DMS114 treated with DMSO at 0.1 percent for 48 hours (cell line): ENCODE measurements around the gene NKTR.
A peak's percentile ranks its signal among the peaks of the same experiment; 100 is the strongest.
"Not testable (repeated sequence)": the region's sequence is repeated elsewhere in the genome, so short reads cannot be mapped to it uniquely, and the experiment has no call there.

ENCODE experiments used
- DNase-seq: peaks from one replicate; lab custom pipeline; 2025; ENCODE audit not compliant: unreplicated experiment; lab: John Stamatoyannopoulos, UW

NKTR gene

DNA sequence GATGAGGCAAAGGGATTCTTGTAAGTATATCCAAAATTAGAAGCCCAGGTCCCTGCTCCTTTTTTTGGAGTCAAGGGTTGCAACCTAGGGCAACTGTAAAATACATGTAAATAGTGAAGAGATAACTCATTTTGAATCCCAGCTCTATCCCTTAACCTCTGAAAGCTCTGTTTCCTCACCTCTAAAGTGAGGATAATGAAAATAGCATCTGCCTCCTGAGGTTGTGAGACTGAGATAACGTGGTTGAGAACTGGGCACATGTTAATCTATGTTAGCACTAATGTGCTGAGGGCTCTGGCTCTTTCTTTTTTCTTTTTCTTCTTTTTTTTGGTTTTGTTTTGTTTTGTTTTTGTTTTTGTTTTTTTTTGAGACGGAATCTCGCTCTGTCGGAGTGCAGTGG lies 4.8 kb upstream of the NKTR start:
- DNase-seq = no peak

DNA sequence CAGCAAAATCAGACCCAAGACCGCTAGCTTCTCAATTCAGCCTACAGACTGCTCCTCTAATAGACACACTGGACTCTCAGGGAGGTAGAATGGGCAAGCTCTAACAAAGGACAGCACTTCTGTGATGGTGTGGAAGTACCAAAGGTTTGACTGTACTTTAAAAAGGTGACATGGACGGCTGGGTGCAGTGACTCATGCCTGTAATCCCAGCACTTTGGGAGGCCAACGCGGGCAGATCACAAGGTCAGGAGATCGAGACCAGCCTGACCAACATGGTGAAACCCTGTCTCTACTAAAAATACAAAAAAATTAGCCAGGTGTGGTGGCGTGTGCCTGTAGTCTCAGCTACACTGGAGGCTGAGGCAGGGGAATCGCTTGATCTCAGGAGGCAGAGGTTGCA lies 3.4 kb upstream of the NKTR start:
- not testable (repeated sequence) for DNase-seq

DNA sequence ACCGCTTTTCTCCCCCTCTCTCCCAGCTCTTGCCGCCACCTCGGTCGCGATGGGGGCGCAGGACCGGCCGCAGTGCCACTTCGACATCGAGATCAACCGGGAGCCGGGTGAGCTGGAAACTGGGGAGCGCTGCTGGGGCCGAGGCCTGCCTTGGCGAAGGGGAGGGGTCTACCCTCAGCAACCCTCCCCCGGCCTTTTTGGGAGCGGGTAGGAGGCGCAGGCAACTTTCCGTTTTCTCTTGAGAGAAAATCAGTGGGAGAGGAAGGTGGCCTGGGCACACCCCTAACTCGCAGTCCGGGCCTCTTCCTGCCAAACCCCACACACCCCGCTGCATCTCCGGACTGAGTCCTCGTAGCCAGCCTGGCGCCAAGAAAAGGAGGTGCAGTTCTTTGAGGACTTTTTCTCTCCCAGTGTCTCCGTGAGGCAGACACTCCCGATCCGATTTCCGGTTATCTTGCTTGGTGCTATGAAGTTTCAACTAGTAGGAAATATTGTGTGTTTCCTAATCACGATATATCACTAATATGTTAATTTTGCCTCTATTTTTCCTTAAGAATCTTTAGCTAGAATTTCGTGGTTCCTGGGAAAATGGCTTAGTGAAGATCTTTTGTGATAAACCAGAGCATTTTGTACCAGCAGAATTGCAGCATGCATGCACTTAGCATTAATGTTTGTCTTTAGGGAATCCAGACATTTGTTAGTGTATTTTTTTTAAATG lies 631 bp downstream of the NKTR start:
- DNase-seq = peak; percentile 34

DNA sequence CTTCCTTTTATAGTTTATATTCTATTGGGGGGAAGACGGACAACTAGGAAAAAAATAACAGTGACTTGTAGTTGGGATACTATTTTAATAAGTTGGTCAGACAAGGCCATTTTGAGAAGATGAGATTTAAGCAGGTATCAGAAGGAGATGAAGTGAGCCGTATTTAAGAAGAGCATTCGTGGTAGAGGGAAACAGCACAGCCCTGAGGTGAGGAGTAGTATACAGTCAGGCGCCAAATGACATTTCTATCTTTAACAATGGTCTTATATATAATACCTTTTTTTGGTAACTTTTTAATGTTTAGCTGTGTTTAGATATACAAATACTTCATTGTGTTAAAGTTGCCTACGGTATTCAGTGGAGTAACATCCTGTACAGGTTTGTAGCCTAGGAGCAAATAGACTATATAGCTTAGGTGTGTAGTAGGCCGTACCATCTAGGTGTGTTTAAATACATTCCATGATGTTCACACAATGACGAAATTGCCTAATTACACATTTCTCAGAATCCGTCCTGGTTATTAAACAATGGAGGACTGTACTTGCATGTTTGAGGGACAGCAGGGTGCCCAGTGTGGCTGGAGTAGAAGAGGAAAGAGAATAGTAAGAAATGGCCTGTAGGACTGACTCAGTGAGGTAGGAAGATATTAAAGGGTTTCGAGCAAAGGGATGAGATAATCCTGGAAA lies 1.6 kb downstream of the NKTR start:
- peak; percentile 18 for DNase-seq

DNA sequence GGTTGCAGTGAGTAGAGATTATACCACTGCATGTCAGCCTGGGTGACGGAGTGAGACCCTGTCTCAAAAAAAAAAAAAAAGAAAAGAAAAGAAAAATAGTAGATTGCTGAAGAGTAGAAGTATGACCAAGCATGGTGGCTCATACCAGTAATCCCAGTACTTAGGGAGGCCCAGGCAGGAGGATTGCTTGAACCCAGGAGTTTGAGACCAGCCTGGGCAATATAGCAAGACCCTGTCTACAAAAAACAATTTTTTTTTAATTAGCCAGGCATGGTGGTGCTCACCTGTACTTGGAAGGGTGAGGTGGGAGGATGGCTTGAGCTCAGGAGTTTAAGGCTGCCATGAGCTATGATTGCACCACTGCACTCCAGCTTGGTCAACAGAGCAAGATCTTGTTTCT lies 2.5 kb downstream of the NKTR start:
- DNase-seq = no peak

DNA sequence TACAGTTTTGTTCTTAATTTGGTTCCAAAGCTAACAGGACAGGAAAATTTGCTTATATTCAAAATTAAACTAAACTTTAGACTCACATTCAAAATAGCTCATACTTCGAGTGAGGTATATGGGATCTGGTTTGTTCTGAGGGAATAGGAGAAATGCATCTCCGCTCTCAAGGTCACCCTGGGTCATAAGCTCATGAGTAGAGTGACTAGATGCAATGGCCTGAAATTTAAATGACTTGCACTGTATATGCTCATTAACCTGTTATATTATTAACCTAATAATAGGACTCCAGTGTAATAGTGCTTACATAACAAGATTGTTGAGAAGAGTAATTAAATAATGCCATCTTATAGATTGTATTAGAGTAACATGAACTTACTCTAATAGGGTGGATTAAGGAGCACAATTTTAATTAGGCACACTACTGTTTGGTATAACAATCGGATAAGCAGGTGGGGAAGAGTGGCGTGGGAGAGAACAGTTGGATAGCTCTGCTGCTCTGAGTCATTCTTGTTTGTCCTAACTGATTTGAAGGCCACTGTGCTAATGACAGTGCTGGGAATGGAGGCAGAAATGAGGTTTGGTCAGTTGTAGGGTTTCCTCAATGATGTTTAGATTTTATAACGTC lies 5.2 kb downstream of the NKTR start:
- no peak for DNase-seq

DNA sequence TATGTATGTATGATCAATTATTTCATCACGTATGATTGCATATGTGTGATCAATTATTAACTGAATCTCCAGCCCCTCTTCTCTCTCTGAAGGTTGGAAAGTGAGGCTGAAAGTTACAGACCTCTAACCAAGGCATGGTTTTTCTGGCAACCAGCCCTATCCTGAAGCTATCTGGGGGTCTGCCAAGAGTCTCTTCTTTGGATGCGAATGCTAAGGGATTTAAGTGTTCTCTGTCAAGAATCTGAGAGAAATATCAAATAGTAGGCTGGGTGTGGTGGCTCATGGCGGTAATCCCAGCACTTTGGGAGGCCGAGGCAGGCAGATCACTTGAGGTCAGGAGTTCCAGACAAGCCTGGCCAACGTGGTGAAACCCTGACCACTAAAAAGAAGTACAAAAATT lies 8.1 kb downstream of the NKTR start:
- DNase-seq = no peak

DNA sequence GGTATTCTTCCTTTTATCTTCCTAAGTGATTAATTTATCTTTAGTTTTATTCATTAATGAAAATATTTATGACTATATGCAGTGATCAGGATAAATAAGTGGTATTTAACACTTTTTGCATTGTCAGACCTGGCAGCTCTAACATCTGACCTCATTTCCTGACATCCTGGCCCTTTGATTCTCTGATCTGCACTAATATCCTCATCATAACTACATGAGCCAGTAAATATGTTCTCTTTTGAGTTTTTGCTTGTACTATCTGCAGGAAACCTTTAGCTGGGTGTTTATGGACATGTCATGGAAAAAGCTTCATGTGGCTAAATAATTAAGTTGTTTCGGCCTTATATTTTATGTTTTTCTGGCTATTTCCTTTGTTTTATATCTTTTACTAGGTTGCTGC lies 10.5 kb downstream of the NKTR start:
- no peak for DNase-seq

DNA sequence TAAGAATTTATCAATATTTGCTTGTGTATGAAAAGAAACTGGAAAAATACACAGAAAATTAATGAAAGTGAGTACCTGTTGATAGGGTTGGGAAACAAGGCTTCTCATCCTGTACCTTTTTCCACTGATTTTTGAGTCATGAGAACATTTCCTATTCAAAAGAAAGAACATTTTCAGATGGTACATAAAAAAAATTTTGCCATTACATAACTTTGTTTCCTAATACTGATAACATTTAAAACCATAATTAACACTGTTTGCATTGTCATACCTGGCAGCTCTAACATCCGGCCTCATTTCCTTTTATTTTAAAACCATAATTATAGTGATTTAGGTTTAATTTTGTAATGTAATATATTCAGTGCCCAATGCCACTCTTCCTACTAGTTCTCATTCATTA lies 11.7 kb downstream of the NKTR start:
- no peak for DNase-seq

DNA sequence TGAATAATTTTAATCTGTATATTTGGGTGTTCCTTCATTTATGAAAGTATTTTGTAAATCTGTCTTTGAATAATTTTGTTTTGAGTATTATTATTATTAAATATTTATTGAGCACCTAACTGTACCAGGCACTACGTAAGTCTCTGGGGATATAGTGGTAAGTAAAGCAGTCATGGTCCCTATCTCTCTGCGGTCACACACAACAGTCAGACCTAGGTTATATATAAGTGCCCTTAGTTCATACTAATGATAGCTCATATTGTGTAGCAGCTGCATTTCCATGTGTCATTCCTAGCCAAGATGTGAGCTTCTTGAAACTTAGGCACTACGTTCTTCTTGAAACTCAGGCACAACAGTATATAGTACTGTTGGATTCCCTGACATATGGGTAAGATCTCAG lies 12.4 kb downstream of the NKTR start:
- no peak for DNase-seq

DNA sequence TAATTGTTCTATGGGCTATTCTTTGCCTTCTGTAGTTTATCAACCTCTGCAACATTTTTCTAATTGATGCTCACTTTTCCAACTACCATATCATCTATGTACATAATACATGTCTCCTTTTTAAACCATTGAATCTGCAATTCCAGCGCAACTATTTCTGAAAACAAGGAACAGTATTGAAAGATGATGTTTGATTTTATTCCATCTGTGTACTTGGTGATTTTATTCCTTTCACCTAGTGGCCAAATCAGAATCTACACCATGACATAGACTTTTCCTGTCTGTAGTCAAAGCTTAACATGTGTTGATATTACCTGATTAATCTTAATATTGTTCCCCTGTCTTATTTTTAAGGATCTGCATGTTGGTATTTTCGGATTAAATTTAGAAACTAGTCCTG lies 13.0 kb downstream of the NKTR start:
- DNase-seq = no peak

DNA sequence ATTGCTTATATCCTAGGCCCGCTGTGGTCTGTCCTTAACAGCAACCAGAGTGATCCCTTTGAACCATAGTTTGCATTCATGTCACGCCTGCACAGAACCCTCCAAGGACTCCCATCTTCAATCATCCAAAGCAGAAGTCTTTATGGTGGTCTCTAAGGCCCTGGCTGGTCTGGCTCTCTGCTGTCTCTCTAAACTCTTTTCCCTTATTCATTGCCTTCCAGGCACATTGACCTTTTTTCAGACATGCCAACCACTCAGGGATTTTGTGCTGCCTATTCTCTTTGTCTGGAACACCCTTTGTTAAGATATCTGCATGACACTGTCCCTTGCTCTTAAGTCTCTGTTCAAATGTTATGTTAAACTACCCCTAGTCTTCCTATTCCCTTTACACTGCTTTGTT lies 31.1 kb downstream of the NKTR start:
- DNase-seq = no peak

DNA sequence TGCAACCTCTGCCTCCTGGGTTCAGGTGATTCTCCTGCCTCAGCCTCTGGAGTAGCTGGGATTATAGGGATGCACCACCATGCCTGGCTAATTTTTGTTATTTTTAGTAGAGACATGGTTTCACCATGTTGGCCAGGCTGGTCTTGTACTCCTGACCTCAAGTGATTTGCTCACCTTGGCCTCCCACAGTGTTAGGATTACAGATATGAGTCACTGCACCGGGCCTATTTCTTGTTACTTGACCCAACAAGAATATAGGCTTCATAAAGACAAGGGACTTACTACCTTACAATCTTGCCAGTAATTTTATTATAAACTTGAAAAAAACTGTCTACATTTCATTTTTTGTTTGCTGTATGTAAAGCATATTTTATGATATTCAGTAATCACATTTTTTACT lies 31.7 kb downstream of the NKTR start:
- no peak for DNase-seq

DNA sequence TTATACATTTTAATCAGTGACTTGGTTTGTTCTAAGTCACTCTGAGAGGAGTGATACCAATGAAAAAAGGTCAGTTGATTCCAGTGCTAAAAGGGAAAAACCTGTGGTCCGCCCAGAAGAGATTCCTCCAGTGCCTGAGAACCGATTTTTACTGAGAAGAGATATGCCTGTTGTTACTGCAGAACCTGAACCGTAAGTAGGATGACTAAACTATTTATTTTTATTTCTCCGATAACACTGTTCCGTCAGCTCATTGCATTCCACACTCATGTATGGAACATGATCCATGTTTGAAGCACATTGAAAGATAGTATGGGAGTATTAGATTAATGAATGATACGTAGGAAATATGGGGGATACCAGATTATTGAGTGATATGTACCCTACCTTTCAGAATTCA lies 33.1 kb downstream of the NKTR start:
- no peak for DNase-seq

DNA sequence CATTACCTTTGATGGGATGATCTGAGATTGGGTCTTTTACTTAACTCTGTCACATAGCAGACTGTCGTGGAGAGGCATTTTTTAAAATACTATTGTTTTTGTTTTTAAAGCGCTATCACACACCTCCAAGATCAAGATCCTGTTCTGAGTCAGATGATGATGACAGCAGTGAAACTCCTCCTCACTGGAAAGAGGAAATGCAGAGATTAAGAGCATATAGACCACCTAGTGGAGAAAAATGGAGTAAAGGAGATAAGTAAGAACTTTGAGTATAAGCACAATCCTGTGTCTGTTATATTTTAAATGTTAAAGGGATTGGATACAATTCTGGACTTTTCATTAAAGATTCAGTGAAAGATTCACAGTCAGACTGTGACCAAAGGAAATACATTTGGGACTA lies 34.6 kb downstream of the NKTR start:
- DNase-seq = peak; percentile 42

DNA sequence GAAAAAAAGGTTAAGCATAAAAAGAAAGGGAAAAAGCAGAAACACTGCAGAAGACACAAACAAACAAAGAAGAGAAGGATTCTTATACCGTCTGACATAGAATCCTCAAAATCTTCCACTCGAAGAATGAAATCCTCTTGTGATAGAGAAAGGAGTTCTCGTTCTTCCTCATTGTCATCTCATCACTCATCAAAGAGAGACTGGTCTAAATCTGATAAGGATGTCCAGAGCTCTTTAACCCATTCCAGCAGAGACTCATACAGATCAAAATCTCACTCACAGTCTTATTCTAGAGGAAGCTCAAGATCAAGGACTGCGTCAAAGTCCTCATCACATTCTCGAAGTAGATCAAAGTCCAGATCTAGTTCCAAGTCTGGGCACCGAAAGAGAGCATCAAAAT lies 36.5 kb downstream of the NKTR start:
- no peak for DNase-seq

DNA sequence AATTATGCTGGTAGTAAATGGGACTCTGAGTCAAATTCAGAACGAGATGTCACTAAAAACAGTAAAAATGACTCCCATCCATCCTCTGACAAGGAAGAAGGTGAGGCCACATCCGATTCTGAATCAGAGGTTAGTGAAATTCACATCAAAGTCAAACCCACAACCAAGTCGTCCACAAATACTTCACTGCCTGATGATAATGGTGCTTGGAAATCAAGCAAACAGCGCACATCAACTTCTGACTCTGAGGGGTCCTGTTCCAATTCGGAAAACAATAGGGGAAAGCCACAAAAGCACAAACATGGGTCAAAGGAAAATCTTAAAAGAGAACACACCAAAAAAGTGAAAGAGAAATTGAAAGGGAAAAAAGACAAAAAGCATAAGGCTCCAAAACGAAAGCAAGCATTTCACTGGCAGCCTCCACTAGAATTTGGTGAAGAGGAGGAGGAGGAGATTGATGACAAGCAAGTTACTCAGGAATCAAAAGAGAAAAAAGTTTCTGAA lies 37.9 kb downstream of the NKTR start:
- no peak for DNase-seq

DNA sequence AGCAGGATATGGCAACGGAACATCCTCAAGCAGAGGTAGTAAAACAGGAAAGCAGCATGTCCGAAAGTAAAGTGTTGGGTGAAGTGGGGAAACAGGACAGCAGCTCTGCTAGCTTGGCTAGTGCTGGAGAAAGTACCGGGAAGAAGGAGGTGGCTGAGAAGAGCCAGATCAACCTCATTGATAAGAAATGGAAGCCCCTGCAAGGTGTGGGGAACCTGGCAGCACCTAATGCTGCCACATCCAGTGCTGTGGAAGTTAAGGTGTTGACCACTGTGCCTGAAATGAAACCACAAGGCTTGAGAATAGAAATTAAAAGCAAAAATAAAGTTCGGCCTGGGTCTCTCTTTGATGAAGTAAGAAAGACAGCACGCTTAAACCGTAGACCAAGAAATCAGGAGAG lies 38.7 kb downstream of the NKTR start:
- DNase-seq = no peak

DNA sequence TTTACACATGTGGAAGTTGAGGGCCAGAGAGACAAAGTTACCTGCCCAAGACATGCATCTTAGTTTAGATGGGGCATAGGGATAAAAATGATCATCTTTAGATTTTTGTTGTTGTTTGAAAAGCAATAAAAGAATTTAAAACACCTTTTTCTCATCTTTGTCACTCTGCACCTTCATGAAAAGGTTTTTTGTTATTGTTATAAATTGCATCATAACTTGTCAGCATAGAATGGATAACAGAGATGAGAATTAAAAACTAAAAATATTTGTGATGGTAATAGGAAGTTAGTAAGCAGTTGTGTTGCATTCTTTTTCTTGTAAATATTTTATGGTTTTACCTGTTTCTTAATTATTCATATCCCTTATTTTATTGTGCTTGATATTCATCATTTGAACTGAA lies 39.6 kb downstream of the NKTR start:
- DNase-seq = no peak

DNA sequence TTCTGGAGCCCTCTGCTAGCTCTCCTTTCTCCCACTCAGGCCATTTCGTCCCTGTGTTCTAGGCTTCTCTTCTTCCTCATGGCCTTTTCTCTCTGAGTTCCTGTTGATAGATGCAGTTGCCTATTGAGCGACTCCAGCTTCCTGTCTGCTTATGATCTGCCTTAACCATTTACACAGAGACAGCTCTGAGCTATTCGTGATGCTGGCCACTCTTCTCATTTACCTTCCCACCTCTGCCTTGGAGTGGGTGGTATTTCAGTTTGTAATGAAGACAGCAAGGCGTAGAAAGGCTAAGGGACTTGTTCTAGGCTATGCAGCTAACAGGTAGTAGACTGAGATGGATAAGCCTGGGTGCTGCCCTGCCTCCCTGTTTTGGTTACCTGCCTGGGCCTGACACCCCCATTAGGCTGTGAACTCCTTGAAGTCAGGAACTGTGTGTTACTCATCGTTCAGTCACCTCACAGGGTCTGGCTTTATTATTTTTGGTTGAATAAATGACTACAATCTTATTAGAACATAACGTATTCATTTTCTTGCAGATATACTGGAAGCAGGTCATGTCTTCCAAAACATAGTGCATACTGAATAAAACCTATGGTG lies 40.4 kb downstream of the NKTR start:
- no peak for DNase-seq

DNA sequence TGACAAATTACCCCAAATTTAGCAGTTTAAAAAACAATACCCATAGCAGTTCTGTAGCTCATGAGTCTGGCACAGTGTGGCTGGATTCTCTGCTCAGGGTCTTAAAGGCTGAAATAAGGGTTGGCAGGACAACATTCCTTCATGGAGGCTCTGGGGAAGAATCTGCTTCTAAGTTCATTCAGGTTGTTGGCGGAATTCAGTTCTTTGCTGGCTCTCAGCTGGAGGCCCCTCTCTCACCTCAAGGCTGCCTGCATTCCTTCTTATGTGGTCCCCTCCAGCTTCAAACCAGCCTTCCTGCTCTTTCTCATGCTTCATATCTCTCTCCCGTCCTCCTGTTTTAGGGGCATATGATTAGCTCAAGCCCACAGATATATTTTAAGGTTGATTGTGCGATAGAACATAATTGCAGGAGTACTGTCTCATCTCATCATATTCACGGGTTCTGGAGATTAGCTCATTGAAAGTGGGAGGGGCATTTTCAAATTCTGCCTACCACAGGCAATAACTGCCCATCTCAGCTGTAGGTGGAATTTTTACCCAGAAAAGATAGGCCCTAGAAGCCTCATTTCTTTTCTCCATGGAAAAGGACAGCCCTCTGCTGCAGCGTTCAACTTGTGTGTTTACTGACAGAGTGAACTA lies 47.5 kb downstream of the NKTR start:
- DNase-seq = no peak
